Measurements from ENCODE around the gene GRPEL1. TPM values are rescaled to one million over a fixed set of nuclear protein-coding genes. Genes with fewer than 3 reads are reported as not detected.

The GRPEL1 gene
- total RNA-seq, 1 experiment from 2014 or later: 80.1 TPM

- DNase-seq (ENCODE audit: low read depth, low spot score) (no peak), ATAC-seq (no peak)
- no peaks in the 10 kb centered on the region for H3K9me2 ChIP-seq (ENCODE audit: insufficient read depth)
- H4K20me1 ChIP-seq (ENCODE audit: insufficient read depth): no peaks in the 10 kb centered on the region
- TF ChIP-seq, protein P1, sequence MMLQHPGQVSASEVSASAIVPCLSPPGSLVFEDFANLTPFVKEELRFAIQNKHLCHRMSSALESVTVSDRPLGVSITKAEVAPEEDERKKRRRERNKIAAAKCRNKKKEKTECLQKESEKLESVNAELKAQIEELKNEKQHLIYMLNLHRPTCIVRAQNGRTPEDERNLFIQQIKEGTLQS (IDR thresholded peaks at IDR 0.05): no peak
- TF ChIP-seq SRF (IDR thresholded peaks at IDR 0.05; ENCODE audit: low read depth) (no peak), CTCF (IDR thresholded peaks at IDR 0.05 in 2 of 3, conservative IDR thresholded peaks at IDR 0.05 in 1 of 3; ENCODE audit: borderline replicate concordance in 1 of 3, insufficient read depth in 1 of 3, low read depth in 2 of 3, low read length in 2 of 3) (no peak), EZH2phosphoT487 (IDR thresholded peaks at IDR 0.05; ENCODE audit: borderline replicate concordance) (no peak), EGR1 (IDR thresholded peaks at IDR 0.05; ENCODE audit: low read depth) (no peak), ZFX (IDR thresholded peaks at IDR 0.05) (no peak), ELF1 (IDR thresholded peaks at IDR 0.05; ENCODE audit: borderline replicate concordance, low read depth) (no peak), EZH2 (IDR thresholded peaks at IDR 0.05) (no peak), TCF7L2 (IDR thresholded peaks at IDR 0.05; ENCODE audit: borderline replicate concordance, extremely low read depth, insufficient read depth, insufficient read length) (no peak), POLR2AphosphoS5 (IDR thresholded peaks at IDR 0.05; ENCODE audit: low read depth, low read length) (no peak)
- TF ChIP-seq, protein P2, sequence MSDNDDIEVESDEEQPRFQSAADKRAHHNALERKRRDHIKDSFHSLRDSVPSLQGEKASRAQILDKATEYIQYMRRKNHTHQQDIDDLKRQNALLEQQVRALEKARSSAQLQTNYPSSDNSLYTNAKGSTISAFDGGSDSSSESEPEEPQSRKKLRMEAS (IDR thresholded peaks at IDR 0.05): no peak
- TF ChIP-seq, protein P3, sequence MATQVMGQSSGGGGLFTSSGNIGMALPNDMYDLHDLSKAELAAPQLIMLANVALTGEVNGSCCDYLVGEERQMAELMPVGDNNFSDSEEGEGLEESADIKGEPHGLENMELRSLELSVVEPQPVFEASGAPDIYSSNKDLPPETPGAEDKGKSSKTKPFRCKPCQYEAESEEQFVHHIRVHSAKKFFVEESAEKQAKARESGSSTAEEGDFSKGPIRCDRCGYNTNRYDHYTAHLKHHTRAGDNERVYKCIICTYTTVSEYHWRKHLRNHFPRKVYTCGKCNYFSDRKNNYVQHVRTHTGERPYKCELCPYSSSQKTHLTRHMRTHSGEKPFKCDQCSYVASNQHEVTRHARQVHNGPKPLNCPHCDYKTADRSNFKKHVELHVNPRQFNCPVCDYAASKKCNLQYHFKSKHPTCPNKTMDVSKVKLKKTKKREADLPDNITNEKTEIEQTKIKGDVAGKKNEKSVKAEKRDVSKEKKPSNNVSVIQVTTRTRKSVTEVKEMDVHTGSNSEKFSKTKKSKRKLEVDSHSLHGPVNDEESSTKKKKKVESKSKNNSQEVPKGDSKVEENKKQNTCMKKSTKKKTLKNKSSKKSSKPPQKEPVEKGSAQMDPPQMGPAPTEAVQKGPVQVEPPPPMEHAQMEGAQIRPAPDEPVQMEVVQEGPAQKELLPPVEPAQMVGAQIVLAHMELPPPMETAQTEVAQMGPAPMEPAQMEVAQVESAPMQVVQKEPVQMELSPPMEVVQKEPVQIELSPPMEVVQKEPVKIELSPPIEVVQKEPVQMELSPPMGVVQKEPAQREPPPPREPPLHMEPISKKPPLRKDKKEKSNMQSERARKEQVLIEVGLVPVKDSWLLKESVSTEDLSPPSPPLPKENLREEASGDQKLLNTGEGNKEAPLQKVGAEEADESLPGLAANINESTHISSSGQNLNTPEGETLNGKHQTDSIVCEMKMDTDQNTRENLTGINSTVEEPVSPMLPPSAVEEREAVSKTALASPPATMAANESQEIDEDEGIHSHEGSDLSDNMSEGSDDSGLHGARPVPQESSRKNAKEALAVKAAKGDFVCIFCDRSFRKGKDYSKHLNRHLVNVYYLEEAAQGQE (IDR thresholded peaks at IDR 0.05; ENCODE audit: low read depth): no peak
- TF ChIP-seq, protein P4, sequence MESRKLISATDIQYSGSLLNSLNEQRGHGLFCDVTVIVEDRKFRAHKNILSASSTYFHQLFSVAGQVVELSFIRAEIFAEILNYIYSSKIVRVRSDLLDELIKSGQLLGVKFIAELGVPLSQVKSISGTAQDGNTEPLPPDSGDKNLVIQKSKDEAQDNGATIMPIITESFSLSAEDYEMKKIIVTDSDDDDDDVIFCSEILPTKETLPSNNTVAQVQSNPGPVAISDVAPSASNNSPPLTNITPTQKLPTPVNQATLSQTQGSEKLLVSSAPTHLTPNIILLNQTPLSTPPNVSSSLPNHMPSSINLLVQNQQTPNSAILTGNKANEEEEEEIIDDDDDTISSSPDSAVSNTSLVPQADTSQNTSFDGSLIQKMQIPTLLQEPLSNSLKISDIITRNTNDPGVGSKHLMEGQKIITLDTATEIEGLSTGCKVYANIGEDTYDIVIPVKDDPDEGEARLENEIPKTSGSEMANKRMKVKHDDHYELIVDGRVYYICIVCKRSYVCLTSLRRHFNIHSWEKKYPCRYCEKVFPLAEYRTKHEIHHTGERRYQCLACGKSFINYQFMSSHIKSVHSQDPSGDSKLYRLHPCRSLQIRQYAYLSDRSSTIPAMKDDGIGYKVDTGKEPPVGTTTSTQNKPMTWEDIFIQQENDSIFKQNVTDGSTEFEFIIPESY (IDR thresholded peaks at IDR 0.05; ENCODE audit: extremely low read depth, insufficient replicate concordance, low read length): no peak
- ChIA-PET RAD21 (ENCODE audit: low non-redundant PET in 1 of 2, low total read pairs in 2 of 2, uncharacterized antibody in 2 of 2, unreplicated experiment in 2 of 2) (no interaction called here), POLR2A (no interaction called here), CTCF (no interaction called here)
- peaks cover 0 to 35% of the 10 kb centered on the region in 2 experiments; a peak in 2 of 4 replicates for H3K4me1 ChIP-seq (ENCODE audit: control insufficient read depth in 1 of 2, insufficient read depth in 2 of 2, low read length in 2 of 2)
- H3K4me2 ChIP-seq (ENCODE audit: low read length): no peak overlapping the region
- BruUV-seq (replicated peaks): no TSS peak
- H3K27ac ChIP-seq (ENCODE audit: low read depth, low read length): no peak overlapping the region
- no peak overlapping the region for H2AFZ ChIP-seq (ENCODE audit: low read depth, low read length, poor library complexity, severe bottlenecking)
- H3K9me3 ChIP-seq (ENCODE audit: control insufficient read depth in 1 of 2, insufficient read depth in 1 of 2, low read depth in 1 of 2, low read length in 2 of 2): no peaks in the 10 kb centered on the region
- intact Hi-C loops (cut with micrococcal nuclease): no loop called here
- H3K79me2 ChIP-seq (ENCODE audit: insufficient read depth, low read length): peaks cover 4% of the 10 kb centered on the region; the same call in 1 of the 2 replicates
- no peaks in the 10 kb centered on the region for H3K27me3 ChIP-seq (ENCODE audit: insufficient read depth, low read length)
- H3K4me3 ChIP-seq (replicated peaks in 1 of 2; ENCODE audit: low read depth in 1 of 2, low read length in 2 of 2): no peak overlapping the region
- peaks cover 5 to 12% of the 10 kb centered on the region in 2 experiments; a peak in 3 of 4 replicates for H3K36me3 ChIP-seq (ENCODE audit: control insufficient read depth in 1 of 2, insufficient read depth in 2 of 2, low read length in 2 of 2)
- no peak overlapping the region for H3K9ac ChIP-seq (ENCODE audit: low read length)
Measured at GRCh38 chr4:7024336-7024890, 43.5 kb downstream of the GRPEL1 start.

Measured in HCT116 (cell line).